ENCODE data around the gene KRT76.

Gene KRT76

DNA sequence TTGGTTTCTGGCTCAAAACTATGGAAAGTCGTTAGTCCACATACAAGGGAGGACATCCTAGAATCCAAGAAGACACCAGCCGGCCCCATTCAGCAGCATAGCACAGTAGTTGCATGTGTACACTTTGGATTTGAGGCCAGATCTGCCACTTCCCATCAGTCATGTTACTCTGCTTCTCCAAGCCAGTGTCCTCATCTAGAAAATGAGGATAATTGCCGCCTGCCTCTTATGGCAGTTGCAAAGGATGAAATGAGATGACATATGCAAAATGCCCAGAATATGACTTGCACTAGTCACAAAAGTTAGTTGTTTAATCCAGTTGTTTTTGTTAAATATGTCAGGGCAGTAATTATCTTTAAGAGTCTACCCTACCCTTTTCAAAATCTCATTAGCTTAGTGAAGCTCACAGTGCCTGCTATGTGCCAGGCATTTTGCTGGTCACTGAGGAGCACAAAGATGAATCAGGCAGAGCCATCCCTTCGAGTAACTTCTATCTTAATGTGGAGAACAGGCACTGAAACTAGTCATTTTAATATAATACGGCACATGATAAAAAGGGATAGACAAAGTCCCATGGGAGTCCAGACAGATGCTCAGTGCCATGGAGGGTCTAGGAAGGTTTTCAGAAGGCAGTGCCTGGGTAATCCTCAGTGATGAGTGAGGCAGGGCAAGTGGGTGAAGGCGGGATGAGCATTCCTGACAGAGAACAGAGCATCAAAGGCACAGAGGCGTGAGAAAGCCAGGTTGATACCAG is 6.6 kb upstream of the KRT76 start:
- no peak for DNase-seq (ENCODE audit: low read depth in 1 of 2, low spot score in 1 of 2)
- no peak overlapping the region for H3K4me3 ChIP-seq (replicated peaks; ENCODE audit: insufficient read depth, low read length)
- no peak overlapping the region for H3K27ac ChIP-seq (replicated peaks)
- peaks cover 9% of the 10 kb centered on the region for H3K27me3 ChIP-seq (ENCODE audit: insufficient read depth, poor library complexity, severe bottlenecking)
- TF ChIP-seq, protein P1, sequence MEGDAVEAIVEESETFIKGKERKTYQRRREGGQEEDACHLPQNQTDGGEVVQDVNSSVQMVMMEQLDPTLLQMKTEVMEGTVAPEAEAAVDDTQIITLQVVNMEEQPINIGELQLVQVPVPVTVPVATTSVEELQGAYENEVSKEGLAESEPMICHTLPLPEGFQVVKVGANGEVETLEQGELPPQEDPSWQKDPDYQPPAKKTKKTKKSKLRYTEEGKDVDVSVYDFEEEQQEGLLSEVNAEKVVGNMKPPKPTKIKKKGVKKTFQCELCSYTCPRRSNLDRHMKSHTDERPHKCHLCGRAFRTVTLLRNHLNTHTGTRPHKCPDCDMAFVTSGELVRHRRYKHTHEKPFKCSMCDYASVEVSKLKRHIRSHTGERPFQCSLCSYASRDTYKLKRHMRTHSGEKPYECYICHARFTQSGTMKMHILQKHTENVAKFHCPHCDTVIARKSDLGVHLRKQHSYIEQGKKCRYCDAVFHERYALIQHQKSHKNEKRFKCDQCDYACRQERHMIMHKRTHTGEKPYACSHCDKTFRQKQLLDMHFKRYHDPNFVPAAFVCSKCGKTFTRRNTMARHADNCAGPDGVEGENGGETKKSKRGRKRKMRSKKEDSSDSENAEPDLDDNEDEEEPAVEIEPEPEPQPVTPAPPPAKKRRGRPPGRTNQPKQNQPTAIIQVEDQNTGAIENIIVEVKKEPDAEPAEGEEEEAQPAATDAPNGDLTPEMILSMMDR (IDR thresholded peaks at IDR 0.05; ENCODE audit: insufficient read depth, low read length): no peak
- no peak for TF ChIP-seq POLR2AphosphoS5 (IDR thresholded peaks at IDR 0.05; ENCODE audit: low read depth)
- TF ChIP-seq SPI1 (IDR thresholded peaks at IDR 0.05; ENCODE audit: borderline replicate concordance, low read depth): no peak
- TF ChIP-seq GABPA (IDR thresholded peaks at IDR 0.05; ENCODE audit: low read depth): no peak
- TF ChIP-seq, protein P2, sequence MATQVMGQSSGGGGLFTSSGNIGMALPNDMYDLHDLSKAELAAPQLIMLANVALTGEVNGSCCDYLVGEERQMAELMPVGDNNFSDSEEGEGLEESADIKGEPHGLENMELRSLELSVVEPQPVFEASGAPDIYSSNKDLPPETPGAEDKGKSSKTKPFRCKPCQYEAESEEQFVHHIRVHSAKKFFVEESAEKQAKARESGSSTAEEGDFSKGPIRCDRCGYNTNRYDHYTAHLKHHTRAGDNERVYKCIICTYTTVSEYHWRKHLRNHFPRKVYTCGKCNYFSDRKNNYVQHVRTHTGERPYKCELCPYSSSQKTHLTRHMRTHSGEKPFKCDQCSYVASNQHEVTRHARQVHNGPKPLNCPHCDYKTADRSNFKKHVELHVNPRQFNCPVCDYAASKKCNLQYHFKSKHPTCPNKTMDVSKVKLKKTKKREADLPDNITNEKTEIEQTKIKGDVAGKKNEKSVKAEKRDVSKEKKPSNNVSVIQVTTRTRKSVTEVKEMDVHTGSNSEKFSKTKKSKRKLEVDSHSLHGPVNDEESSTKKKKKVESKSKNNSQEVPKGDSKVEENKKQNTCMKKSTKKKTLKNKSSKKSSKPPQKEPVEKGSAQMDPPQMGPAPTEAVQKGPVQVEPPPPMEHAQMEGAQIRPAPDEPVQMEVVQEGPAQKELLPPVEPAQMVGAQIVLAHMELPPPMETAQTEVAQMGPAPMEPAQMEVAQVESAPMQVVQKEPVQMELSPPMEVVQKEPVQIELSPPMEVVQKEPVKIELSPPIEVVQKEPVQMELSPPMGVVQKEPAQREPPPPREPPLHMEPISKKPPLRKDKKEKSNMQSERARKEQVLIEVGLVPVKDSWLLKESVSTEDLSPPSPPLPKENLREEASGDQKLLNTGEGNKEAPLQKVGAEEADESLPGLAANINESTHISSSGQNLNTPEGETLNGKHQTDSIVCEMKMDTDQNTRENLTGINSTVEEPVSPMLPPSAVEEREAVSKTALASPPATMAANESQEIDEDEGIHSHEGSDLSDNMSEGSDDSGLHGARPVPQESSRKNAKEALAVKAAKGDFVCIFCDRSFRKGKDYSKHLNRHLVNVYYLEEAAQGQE (IDR thresholded peaks at IDR 0.05; ENCODE audit: insufficient replicate concordance, low read depth): no peak

DNA sequence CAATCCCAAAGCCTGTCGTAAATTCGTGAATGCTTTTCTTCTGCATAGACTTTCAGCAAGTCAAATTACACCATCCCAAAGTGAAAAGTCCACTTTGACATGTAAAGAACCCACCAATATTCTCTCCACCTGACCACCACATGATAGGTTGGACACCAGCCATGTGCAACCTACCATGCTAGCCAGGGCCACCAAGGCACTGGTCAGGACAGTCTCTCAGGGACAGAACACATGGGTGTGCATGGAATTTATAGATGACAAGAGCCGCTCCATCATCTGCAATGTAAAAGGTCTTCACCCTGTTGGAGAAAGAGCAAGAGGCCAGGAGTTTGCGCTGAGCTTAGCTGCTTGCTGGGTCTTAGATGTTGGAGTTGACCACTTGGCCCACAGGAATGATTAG is 5.4 kb upstream of the KRT76 start:
- no peak for DNase-seq (ENCODE audit: low read depth in 1 of 2, low spot score in 1 of 2)
- Histone ChIP-seq H3K27ac (replicated peaks) (no peak overlapping the region), H3K27me3 (ENCODE audit: insufficient read depth, poor library complexity, severe bottlenecking) (peaks cover 7% of the 10 kb centered on the region), H3K4me3 (replicated peaks; ENCODE audit: insufficient read depth, low read length) (no peak overlapping the region)
- TF ChIP-seq, protein P2 (IDR thresholded peaks at IDR 0.05; ENCODE audit: insufficient replicate concordance, low read depth): no peak
- TF ChIP-seq GABPA (IDR thresholded peaks at IDR 0.05; ENCODE audit: low read depth) (no peak), POLR2AphosphoS5 (IDR thresholded peaks at IDR 0.05; ENCODE audit: low read depth) (no peak)
- TF ChIP-seq, protein P1 (IDR thresholded peaks at IDR 0.05; ENCODE audit: insufficient read depth, low read length): no peak

DNA sequence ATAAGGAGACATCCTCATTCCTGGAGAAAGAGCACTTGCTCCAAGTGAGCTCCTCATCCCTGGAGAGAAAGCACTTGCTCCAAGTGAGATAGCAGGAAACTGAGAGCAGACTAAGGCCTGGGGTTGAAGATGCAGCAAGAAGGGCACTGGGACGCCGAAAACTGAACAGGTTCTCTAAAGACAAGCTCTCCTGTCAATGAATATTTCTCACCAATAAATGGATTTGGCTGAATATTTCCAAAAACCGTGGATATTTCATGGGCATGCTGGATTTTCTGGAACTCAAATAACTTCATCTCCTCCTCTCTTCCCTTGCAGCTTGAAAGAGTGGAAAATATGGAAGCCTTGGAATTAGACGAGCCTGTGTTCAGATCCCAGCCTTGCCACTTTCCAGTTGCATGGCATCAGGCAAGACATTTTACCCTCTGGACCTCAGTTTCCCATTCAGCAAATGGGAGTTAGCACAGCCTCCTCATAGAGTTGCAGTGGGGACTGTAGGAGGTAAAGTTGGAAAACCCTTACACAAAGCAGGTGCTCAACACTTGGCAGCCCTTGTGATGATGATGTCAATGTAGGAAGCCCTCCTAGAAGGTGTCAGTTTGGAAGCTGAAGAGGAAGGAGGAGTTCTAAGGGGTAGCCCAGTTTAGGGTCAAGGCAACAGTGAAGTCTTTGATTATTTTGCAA is 4.4 kb upstream of the KRT76 start:
- Histone ChIP-seq H3K27ac (replicated peaks) (no peak overlapping the region), H3K4me3 (replicated peaks; ENCODE audit: insufficient read depth, low read length) (no peak overlapping the region), H3K27me3 (ENCODE audit: insufficient read depth, poor library complexity, severe bottlenecking) (peaks cover 7% of the 10 kb centered on the region)
- TF ChIP-seq, protein P1 (IDR thresholded peaks at IDR 0.05; ENCODE audit: insufficient read depth, low read length): no peak
- TF ChIP-seq POLR2AphosphoS5 (IDR thresholded peaks at IDR 0.05; ENCODE audit: low read depth): no peak
- no peak for TF ChIP-seq GABPA (IDR thresholded peaks at IDR 0.05; ENCODE audit: low read depth)
- no peak for TF ChIP-seq SPI1 (IDR thresholded peaks at IDR 0.05; ENCODE audit: borderline replicate concordance, low read depth)
- TF ChIP-seq, protein P2 (IDR thresholded peaks at IDR 0.05; ENCODE audit: insufficient replicate concordance, low read depth): no peak
- no peak for DNase-seq (ENCODE audit: low read depth in 1 of 2, low spot score in 1 of 2)

Measured in HL-60 (cell line).